Tibial artery (tissue), 4 donors: ENCODE results near the gene ITGA2B.

Experiments
- DNase-seq, 2 donors: peaks; one replicate each; pipeline ENCODE4 v3.0.0-alpha.2; 2019
- H3K27ac ChIP-seq, 2 donors: fragments of 200-600 bp; sonication (generic) in 1 of 2; 1 replicate in 1 of 2; 2 replicates in 1 of 2; pipeline ENCODE4 v1.5.1; 2018 to 2019; ENCODE audit warnings: mild to moderate bottlenecking in 1 of 2
- H3K27me3 ChIP-seq, 2 donors: fragments of 200-600 bp; sonication (generic) in 1 of 2; one replicate each; pipeline versions ENCODE4 v1.5.1 to v1.6.0; 2016 to 2019
- H3K36me3 ChIP-seq, 3 donors: fragments of 200-600 bp; sonication (generic) in 2 of 3; one replicate each; pipeline ENCODE4 v1.5.1; 2016 to 2019; ENCODE audit warnings: mild to moderate bottlenecking in 2 of 3
- H3K4me1 ChIP-seq, 4 donors: fragments of 200-600 bp; sonication (generic) in 2 of 4; 1 replicate in 3 of 4; 2 replicates in 1 of 4; pipeline ENCODE4 v1.5.1; 2016 to 2019
- H3K4me3 ChIP-seq, 2 donors: fragments of 200-600 bp; sonication (generic) in 1 of 2; 1 replicate in 1 of 2; 2 replicates in 1 of 2; pipeline ENCODE4 v1.5.1; 2018 to 2019; ENCODE audit warnings: mild to moderate bottlenecking in 2 of 2
- H3K9me3 ChIP-seq, 3 donors: fragments of 200-600 bp; sonication (generic) in 1 of 3; one replicate each; pipeline ENCODE4 v1.5.1; 2016 to 2019
- intact Hi-C: fragments of 100-400 bp; cut with DNase I; formaldehyde crosslinking; loops from one replicate; pipeline ENCODE4 v1.15.0; 2023; ENCODE audit warnings: low total_unique reads
- TF ChIP-seq, protein P1 (sequence below), 2 experiments: fragments of 200-600 bp in 1 of 2; fragments of 450-650 bp in 1 of 2; IDR thresholded peaks; one replicate each; pipeline ENCODE4 v1.5.1; 2017 to 2019; ENCODE audit warnings: antibody characterized with exemption in 2 of 2, mild to moderate bottlenecking in 1 of 2, moderate library complexity in 1 of 2

ITGA2B gene

DNA sequence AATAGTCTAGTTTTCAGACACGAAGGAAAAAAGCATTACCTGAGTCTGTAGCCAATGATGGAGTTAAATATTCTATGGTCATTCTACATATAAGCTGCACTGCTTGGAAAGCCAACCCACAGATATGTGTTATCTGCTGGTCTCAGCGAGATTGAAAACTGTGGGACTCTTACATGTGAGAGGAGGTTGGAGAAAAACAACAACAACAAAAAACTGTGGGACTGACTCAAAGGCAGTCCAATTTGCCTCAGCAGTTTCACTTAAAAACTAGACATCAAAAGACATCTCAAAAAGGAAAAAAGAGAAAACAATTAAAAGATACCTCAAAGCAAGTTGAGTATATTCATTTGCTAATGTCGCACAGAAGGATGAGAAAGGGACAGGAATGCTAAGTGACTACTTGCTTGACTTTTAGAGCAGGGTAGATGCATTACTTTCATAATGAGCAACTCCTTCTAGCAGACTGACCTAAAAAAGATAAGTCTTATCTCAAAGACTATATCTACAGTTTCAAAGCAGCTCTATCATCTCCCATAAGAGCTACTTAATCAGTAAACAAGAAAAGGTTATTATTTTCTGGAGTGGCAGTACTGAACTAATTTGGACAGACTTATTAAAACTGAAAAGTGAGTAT, 35.5 kb upstream of the ITGA2B start:
- H3K36me3 ChIP-seq, result peaks cover 37 to 82% (median 58%) of the 10 kb centered on the region in 3 donors
- intact Hi-C loops, result no loop called here
- H3K9me3 ChIP-seq, result no peaks in the 10 kb centered on the region
- H3K27me3 ChIP-seq, result no peaks in the 10 kb centered on the region
- DNase-seq, result no peak
- H3K4me3 ChIP-seq, result no peak overlapping the region
- H3K4me1 ChIP-seq, result no peaks in the 10 kb centered on the region
- no peak overlapping the region for H3K27ac ChIP-seq
- TF ChIP-seq, protein P1, sequence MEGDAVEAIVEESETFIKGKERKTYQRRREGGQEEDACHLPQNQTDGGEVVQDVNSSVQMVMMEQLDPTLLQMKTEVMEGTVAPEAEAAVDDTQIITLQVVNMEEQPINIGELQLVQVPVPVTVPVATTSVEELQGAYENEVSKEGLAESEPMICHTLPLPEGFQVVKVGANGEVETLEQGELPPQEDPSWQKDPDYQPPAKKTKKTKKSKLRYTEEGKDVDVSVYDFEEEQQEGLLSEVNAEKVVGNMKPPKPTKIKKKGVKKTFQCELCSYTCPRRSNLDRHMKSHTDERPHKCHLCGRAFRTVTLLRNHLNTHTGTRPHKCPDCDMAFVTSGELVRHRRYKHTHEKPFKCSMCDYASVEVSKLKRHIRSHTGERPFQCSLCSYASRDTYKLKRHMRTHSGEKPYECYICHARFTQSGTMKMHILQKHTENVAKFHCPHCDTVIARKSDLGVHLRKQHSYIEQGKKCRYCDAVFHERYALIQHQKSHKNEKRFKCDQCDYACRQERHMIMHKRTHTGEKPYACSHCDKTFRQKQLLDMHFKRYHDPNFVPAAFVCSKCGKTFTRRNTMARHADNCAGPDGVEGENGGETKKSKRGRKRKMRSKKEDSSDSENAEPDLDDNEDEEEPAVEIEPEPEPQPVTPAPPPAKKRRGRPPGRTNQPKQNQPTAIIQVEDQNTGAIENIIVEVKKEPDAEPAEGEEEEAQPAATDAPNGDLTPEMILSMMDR (IDR thresholded peaks at IDR 0.05), result no peak

DNA sequence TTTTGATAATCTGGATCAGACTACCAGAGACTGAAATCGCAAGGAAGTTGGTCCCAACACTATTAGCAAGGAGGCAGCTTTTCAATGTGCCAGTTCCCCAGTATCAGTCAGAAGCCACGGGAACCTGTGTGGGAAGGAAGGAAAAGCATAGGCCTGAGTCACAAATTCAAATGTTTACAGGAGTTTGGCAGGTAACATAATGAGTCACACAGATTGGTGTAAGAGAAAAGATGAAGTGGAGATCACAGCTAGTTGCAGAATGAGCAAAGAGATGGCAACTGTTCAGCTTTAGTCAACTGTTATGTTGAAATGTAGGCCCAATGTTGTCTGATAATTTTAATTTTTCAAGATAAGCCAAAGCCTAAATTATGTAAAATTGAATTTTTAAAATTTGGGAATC, 28.1 kb upstream of the ITGA2B start:
- Histone ChIP-seq H3K4me3 (no peak overlapping the region), H3K9me3 (no peaks in the 10 kb centered on the region), H3K4me1 (no peaks in the 10 kb centered on the region), H3K27ac (no peak overlapping the region), H3K27me3 (no peaks in the 10 kb centered on the region), H3K36me3 (peaks cover 29 to 66% (median 51%) of the 10 kb centered on the region in 3 donors)
- TF ChIP-seq, protein P1 (IDR thresholded peaks at IDR 0.05), result no peak
- no peak for DNase-seq
- intact Hi-C loops, result no loop called here

DNA sequence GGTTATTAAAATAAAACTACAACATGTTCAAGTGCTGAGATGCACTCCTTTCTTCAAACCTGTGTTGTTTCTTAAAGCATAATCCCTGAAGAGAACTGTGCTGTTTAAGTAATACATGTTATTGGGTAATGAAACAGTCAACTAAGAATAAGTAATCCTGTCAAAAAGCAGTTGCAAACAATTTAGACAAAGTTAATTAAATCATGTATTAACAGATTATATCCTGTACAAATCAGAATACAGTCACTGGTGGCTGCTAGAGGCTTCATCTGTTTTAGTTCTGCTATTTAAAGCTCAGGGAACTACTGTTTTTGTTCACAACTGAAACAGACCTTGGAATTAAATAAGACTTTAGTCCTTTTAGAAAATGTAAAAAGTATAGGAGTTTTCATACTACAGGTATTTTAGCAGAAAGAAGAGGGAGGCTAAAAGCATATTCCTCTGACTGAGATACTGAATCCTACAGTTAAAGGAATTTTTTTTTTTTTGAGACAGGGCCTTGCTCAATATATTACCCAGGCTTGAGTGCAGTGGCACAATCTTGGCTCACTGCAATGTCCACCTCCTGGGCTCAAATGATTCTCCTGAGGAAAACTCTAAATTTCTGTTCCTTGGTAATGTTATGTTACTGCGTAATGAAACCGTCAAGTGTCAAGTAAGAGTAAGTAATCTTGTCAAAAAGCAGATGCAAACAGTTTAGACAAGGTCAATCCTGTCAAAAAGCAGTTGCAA, 27.3 kb upstream of the ITGA2B start:
- H3K4me1 ChIP-seq, result no peaks in the 10 kb centered on the region
- H3K27me3 ChIP-seq, result no peaks in the 10 kb centered on the region
- TF ChIP-seq, protein P1 (IDR thresholded peaks at IDR 0.05), result no peak

DNA sequence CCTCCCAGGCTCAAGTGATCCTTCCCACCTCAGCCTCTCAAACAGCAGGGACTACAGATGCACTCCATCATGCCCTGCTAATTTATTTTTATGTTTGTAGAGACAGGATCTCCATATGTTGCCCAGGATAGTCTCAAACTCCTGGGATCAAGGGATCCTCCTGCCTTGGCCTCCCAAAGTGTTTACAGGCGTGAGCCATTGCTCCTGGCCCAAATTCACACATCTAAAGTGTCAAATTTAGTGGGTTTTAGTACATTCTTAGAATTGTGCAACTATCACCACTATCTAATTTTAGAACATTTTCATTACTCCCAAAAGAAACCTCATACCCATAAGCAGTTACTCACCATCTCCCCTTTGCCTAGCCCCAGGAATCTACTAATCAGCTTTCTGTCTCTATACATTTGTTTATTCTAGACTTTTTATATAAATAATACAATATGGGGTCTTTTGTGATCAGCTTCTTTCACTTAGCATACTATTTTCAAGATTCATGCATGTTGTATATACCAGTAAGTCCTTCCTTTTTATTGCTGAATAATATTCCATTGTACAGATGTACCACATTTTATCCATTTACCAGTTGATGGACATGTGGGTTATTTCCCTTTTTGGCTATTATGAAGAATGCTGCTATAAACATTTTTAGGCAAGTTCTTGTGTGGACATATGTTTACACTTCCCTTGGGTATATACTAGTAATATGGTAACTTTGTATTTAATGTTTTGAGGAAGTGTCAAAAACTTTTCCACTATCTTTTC, 25.1 kb upstream of the ITGA2B start:
- Histone ChIP-seq H3K27me3 (no peaks in the 10 kb centered on the region), H3K27ac (no peak overlapping the region), H3K9me3 (no peaks in the 10 kb centered on the region), H3K36me3 (peaks cover 11 to 45% (median 24%) of the 10 kb centered on the region in 3 donors), H3K4me3 (no peak overlapping the region), H3K4me1 (no peaks in the 10 kb centered on the region)
- TF ChIP-seq, protein P1 (IDR thresholded peaks at IDR 0.05), result no peak
- intact Hi-C loops, result no loop called here
- no peak for DNase-seq

More for the DNA sequence above, 27.3 kb upstream of the ITGA2B start:
- Histone ChIP-seq H3K9me3 (no peaks in the 10 kb centered on the region), H3K4me3 (no peak overlapping the region), H3K36me3 (peaks cover 21 to 63% (median 43%) of the 10 kb centered on the region in 3 donors), H3K27ac (no peak overlapping the region)
- no peak for DNase-seq
- intact Hi-C loops, result no loop called here

DNA sequence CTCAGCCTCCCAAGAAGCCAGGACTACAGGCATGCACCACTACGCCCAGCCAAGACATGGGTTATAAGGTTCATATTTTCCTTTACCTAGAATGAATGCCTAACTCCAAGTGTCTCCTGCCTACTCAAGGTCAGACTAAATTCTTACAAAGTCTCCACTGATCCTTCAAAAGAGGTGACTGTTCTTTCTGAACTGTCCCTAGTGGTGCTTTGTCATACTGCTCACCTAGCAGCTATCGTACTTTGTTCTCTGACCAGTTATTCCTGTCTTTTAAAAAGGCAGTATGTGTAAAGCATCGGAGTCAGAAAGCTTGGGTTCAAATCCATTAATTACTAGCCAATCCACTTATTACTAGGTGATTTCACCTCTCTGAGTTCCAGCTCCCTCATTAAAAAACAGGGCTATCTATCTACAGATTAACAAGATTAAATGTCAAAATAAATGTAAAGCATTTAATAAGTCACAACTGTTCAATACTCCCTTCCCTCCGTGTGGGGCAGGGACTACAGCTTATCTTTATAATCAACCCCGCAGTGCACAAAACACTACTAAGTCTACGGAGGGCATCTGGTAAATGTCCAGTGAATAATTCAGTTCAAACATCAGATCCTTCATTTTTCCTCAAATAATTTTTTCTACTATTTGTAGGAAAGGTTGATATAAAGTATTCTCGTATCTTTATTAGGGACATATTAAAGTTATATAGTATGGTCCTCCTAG, 20.0 kb upstream of the ITGA2B start:
- Histone ChIP-seq H3K27ac (no peak overlapping the region), H3K4me3 (no peak overlapping the region), H3K27me3 (no peaks in the 10 kb centered on the region), H3K36me3 (peaks cover 13 to 24% (median 14%) of the 10 kb centered on the region in 3 donors), H3K4me1 (no peaks in the 10 kb centered on the region), H3K9me3 (no peaks in the 10 kb centered on the region)
- DNase-seq, result no peak
- TF ChIP-seq, protein P1 (IDR thresholded peaks at IDR 0.05), result no peak
- intact Hi-C loops, result no loop called here
